SK-N-SH (cell line): ENCODE data around the gene MDM1. TPM values are rescaled to one million over a fixed set of nuclear protein-coding genes. Genes with fewer than 3 reads are reported as not detected.

ENCODE experiments used
- CTCF ChIA-PET: fragments of 300-600, 350-600 bp; formaldehyde crosslinking; extraction: SDS; loops from one replicate; lab custom pipeline; 2021; lab: Yijun Ruan, JAX
- POLR2A ChIA-PET: fragments of 350-600 bp; sonication (Branson Sonifier 250); formaldehyde crosslinking; extraction: SDS; loops from one replicate; lab custom pipeline; 2020; ENCODE audit warnings: antibody characterized with exemption, inconsistent platforms; lab: Yijun Ruan, JAX
- DNase-seq: peaks from one replicate; pipeline ENCODE4 v3.0.0; 2012
- H2AFZ ChIP-seq: fragments of 200-600 bp; sonication (generic); 2 replicates; pipeline ENCODE4 v1.8.1; 2016; ENCODE audit warnings: antibody characterized with exemption, mild to moderate bottlenecking, low read depth
- H3F3A ChIP-seq: fragments of 200-600 bp; sonication (generic); replicated peaks from 2 replicates; pipeline ENCODE3; 2016; ENCODE audit warnings: antibody characterized with exemption, mild to moderate bottlenecking; ENCODE audit not compliant: insufficient read depth
- H3K27ac ChIP-seq, 2 experiments: fragments of 200-500 bp in 1 of 2; fragments of 200-600 bp in 1 of 2; sonication (Bioruptor generic) in 1 of 2; sonication (generic), shearing (Covaris generic) in 1 of 2; 2 replicates each; pipeline versions ENCODE4 v1.5.1 to v1.6.1; 2014 to 2016; ENCODE audit warnings: low read depth in 2 of 2, inconsistent platforms in 1 of 2, low read length in 1 of 2, mild to moderate bottlenecking in 1 of 2, mixed read lengths in 1 of 2
- H3K27me3 ChIP-seq: fragments of 200-600 bp; sonication (generic), shearing (Covaris generic); 2 replicates; pipeline ENCODE4 v1.6.1; 2016; ENCODE audit warnings: mixed run types; ENCODE audit not compliant: insufficient read depth
- H3K36me3 ChIP-seq, 2 experiments: fragments of 200-500 bp in 1 of 2; fragments of 200-600 bp in 1 of 2; sonication (Bioruptor generic) in 1 of 2; sonication (generic) in 1 of 2; replicated peaks in 1 of 2; 2 replicates each; pipeline versions ENCODE3 to v1.5.1; 2014 to 2016; ENCODE audit warnings: low read length in 1 of 2, mild to moderate bottlenecking in 1 of 2; ENCODE audit not compliant: insufficient read depth in 2 of 2, control insufficient read depth in 1 of 2
- H3K4me1 ChIP-seq, 2 experiments: fragments of 200-500 bp in 1 of 2; fragments of 200-600 bp in 1 of 2; sonication (Bioruptor generic) in 1 of 2; sonication (generic), shearing (Covaris generic) in 1 of 2; 2 replicates each; pipeline versions ENCODE4 v1.5.1 to v1.6.1; 2014 to 2016; ENCODE audit warnings: low read depth in 1 of 2, low read length in 1 of 2, mixed run types in 1 of 2; ENCODE audit not compliant: insufficient read depth in 2 of 2, control insufficient read depth in 1 of 2
- H3K4me2 ChIP-seq: fragments of 200-600 bp; sonication (generic), shearing (Covaris generic); 2 replicates; pipeline ENCODE4 v1.6.1; 2017; ENCODE audit warnings: mixed run types
- H3K4me3 ChIP-seq, 2 experiments: fragments of 200-500 bp in 1 of 2; fragments of 200-600 bp in 1 of 2; sonication (Bioruptor generic) in 1 of 2; sonication (generic), shearing (Covaris generic) in 1 of 2; 2 replicates each; pipeline versions ENCODE4 v1.5.1 to v1.8.1; 2014 to 2016; ENCODE audit warnings: low read depth in 2 of 2, inconsistent platforms in 1 of 2, low read length in 1 of 2, mild to moderate bottlenecking in 1 of 2, mixed read lengths in 1 of 2, moderate library complexity in 1 of 2
- H3K79me2 ChIP-seq: fragments of 200-600 bp; sonication (generic); 2 replicates; pipeline ENCODE4 v1.8.1; 2017; ENCODE audit warnings: mild to moderate bottlenecking; ENCODE audit not compliant: insufficient read depth
- H3K9ac ChIP-seq: fragments of 200-600 bp; sonication (generic); 2 replicates; pipeline ENCODE4 v1.6.1; 2017; ENCODE audit warnings: mixed run types
- H3K9me2 ChIP-seq: fragments of 200-600 bp; sonication (generic); 2 replicates; pipeline ENCODE4 v1.6.1; 2017; ENCODE audit warnings: mixed run types
- H3K9me3 ChIP-seq: fragments of 200-600 bp; sonication (generic); 2 replicates; pipeline ENCODE4 v1.6.1; 2017; ENCODE audit warnings: mixed run types, mild to moderate bottlenecking, moderate library complexity
- H4K20me1 ChIP-seq: fragments of 200-600 bp; sonication (generic); 2 replicates; pipeline ENCODE4 v1.6.1; 2017; ENCODE audit warnings: mild to moderate bottlenecking, mixed run types; ENCODE audit not compliant: insufficient read depth
- EP300 ChIP-seq, 2 experiments: IDR thresholded peaks; 2 replicates each; pipeline versions ENCODE4 v1.4.0 to v1.6.1; 2012; ENCODE audit warnings: borderline replicate concordance in 1 of 2, low read depth in 1 of 2, low read length in 1 of 2
- EZH2phosphoT487 ChIP-seq: fragments of 200-600 bp; sonication (generic); IDR thresholded peaks from 2 replicates; pipeline ENCODE4 v1.6.1; 2017; ENCODE audit warnings: low read depth, mixed run types, mild to moderate bottlenecking, antibody characterized with exemption, moderate library complexity, borderline replicate concordance
- FOSL2 ChIP-seq: IDR thresholded peaks from 2 replicates; pipeline ENCODE4 v1.4.0; 2012; ENCODE audit warnings: low read depth, mild to moderate bottlenecking, moderate library complexity, borderline replicate concordance
- FOXM1 ChIP-seq: IDR thresholded peaks from 2 replicates; pipeline ENCODE4 v1.4.0; 2012; ENCODE audit warnings: low read depth, mild to moderate bottlenecking
- GABPA ChIP-seq: IDR thresholded peaks from 2 replicates; pipeline ENCODE4 v1.4.0; 2012; ENCODE audit warnings: low read depth, mild to moderate bottlenecking
- GATA2 ChIP-seq: sonication (generic); formaldehyde crosslinking; IDR thresholded peaks from 2 replicates; pipeline ENCODE4 v1.5.0; 2020; ENCODE audit warnings: mild to moderate bottlenecking, missing genetic modification reagents
- JUND ChIP-seq: IDR thresholded peaks from 2 replicates; pipeline ENCODE4 v1.4.0; 2012
- MEF2A ChIP-seq: IDR thresholded peaks from 2 replicates; pipeline ENCODE4 v1.4.0; 2012; ENCODE audit warnings: low read depth, borderline replicate concordance
- MXI1 ChIP-seq: IDR thresholded peaks from 2 replicates; pipeline ENCODE4 v1.6.1; 2012; ENCODE audit warnings: mild to moderate bottlenecking, low read depth, low read length, improper control_type of control experiment
- RXRA ChIP-seq: IDR thresholded peaks from 2 replicates; pipeline ENCODE4 v1.4.0; 2012; ENCODE audit warnings: low read depth, mild to moderate bottlenecking, borderline replicate concordance
- SIN3A ChIP-seq: IDR thresholded peaks from 2 replicates; pipeline ENCODE4 v1.6.1; 2012; ENCODE audit warnings: low read depth, mild to moderate bottlenecking, low read length, moderate library complexity, borderline replicate concordance
- SMC3 ChIP-seq: IDR thresholded peaks from 2 replicates; pipeline ENCODE4 v1.6.1; 2012; ENCODE audit warnings: low read depth, low read length, improper control_type of control experiment
- TAF1 ChIP-seq: IDR thresholded peaks from 2 replicates; pipeline ENCODE4 v1.6.1; 2012; ENCODE audit warnings: low read depth, mild to moderate bottlenecking, low read length, moderate library complexity, borderline replicate concordance
- TCF12 ChIP-seq: IDR thresholded peaks from 2 replicates; pipeline ENCODE4 v1.4.0; 2012
- TEAD4 ChIP-seq: IDR thresholded peaks from 2 replicates; pipeline ENCODE4 v1.4.0; 2012; ENCODE audit warnings: mild to moderate bottlenecking, borderline replicate concordance; ENCODE audit not compliant: insufficient read depth
- WGBS: methylation state at CpG from one replicate; pipeline ENCODE4 v1.1.6; 2017; ENCODE audit warnings: low lambda C conversion rate; 5-methylcytosine and 5-hydroxymethylcytosine counted together
- polyA plus RNA-seq, 3 experiments: library from polyadenylated mRNA; depleted of rRNA; stranded (reverse); fragments of >200 nt; gene quantifications; 2 replicates each; pipeline ENCODE4 v1.2.3, GENCODE V29; 2012
- TF ChIP-seq, protein P1 (sequence below): IDR thresholded peaks from 2 replicates; pipeline ENCODE4 v1.4.0; 2012; ENCODE audit warnings: low read depth
- TF ChIP-seq, protein P2 (sequence below): IDR thresholded peaks from 2 replicates; pipeline ENCODE4 v1.6.1; 2012; ENCODE audit warnings: mild to moderate bottlenecking, low read depth, low read length, moderate library complexity
- TF ChIP-seq, protein P3 (sequence below): fragments of 150-350 bp; IDR thresholded peaks from 2 replicates; pipeline ENCODE4 v1.6.1; 2017; ENCODE audit warnings: antibody characterized with exemption, low read length, low read depth, borderline replicate concordance

Gene MDM1
- polyA plus RNA-seq, 1 of the 3 experiments (the other 2 are of a cell fraction), result 7.4 TPM

DNA sequence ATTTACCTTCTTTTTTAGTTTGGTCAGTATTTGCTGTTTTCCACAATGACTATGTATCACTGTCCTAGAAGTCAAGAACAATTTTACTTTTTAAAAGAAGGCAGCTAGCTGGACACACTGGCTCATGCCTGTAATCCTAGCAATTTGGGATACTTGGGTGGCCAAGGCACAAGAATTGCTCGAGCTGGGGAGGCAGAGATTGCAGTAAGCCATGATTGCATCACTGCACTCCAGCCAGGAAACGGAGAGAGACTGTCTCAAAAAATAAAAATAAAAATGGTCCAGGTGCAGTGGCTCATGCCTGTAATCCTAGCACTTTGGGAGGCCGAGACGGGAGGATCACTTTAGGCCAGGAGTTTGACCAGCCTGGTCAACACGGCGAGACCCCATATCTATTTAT lies 28.3 kb downstream of the MDM1 start:
- no peak for DNase-seq
- 96% methylated on average over 6 of the region's 6 CpGs for WGBS
- CTCF ChIA-PET, result interaction anchor here (0.6 kb wide), 1 partner anchor 401 kb away, joined by 3 read pairs; no protein-coding TSS in a partner anchor

More for the DNA sequence above, 28.3 kb downstream of the MDM1 start:
- no peaks in the 10 kb centered on the region for H4K20me1 ChIP-seq
- no peak overlapping the region for H3K27ac ChIP-seq
- H3K27me3 ChIP-seq, result no peaks in the 10 kb centered on the region
- H3K4me1 ChIP-seq, result no peaks in the 10 kb centered on the region; a peak in 1 of 4 replicates
- no peak overlapping the region for H3K4me3 ChIP-seq
- H2AFZ ChIP-seq, result no peak overlapping the region
- peaks cover 1% of the 10 kb centered on the region; the same call in 1 of the 2 replicates for H3K79me2 ChIP-seq
- H3K9me2 ChIP-seq, result no peaks in the 10 kb centered on the region
- no peak overlapping the region for H3K4me2 ChIP-seq
- POLR2A ChIA-PET, result no interaction called here
- H3K9me3 ChIP-seq, result no peaks in the 10 kb centered on the region
- TF ChIP-seq EP300 (IDR thresholded peaks at IDR 0.05; ENCODE audit: borderline replicate concordance in 1 of 2, low read depth in 1 of 2, low read length in 1 of 2) (no peak), TCF12 (no peak), RXRA (no peak), MEF2A (no peak), EZH2phosphoT487 (no peak), FOXM1 (no peak), FOSL2 (no peak), TEAD4 (no peak), GABPA (no peak), MXI1 (no peak), SIN3A (no peak), TAF1 (no peak), GATA2 (no peak), JUND (no peak), SMC3 (no peak)
- TF ChIP-seq, protein P1, sequence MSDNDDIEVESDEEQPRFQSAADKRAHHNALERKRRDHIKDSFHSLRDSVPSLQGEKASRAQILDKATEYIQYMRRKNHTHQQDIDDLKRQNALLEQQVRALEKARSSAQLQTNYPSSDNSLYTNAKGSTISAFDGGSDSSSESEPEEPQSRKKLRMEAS, result no peak
- TF ChIP-seq, protein P2, sequence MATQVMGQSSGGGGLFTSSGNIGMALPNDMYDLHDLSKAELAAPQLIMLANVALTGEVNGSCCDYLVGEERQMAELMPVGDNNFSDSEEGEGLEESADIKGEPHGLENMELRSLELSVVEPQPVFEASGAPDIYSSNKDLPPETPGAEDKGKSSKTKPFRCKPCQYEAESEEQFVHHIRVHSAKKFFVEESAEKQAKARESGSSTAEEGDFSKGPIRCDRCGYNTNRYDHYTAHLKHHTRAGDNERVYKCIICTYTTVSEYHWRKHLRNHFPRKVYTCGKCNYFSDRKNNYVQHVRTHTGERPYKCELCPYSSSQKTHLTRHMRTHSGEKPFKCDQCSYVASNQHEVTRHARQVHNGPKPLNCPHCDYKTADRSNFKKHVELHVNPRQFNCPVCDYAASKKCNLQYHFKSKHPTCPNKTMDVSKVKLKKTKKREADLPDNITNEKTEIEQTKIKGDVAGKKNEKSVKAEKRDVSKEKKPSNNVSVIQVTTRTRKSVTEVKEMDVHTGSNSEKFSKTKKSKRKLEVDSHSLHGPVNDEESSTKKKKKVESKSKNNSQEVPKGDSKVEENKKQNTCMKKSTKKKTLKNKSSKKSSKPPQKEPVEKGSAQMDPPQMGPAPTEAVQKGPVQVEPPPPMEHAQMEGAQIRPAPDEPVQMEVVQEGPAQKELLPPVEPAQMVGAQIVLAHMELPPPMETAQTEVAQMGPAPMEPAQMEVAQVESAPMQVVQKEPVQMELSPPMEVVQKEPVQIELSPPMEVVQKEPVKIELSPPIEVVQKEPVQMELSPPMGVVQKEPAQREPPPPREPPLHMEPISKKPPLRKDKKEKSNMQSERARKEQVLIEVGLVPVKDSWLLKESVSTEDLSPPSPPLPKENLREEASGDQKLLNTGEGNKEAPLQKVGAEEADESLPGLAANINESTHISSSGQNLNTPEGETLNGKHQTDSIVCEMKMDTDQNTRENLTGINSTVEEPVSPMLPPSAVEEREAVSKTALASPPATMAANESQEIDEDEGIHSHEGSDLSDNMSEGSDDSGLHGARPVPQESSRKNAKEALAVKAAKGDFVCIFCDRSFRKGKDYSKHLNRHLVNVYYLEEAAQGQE, result no peak
- TF ChIP-seq, protein P3, sequence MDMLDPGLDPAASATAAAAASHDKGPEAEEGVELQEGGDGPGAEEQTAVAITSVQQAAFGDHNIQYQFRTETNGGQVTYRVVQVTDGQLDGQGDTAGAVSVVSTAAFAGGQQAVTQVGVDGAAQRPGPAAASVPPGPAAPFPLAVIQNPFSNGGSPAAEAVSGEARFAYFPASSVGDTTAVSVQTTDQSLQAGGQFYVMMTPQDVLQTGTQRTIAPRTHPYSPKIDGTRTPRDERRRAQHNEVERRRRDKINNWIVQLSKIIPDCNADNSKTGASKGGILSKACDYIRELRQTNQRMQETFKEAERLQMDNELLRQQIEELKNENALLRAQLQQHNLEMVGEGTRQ, result no peak
- TF ChIP-seq, all 33 proteins: peak for 0
- Histone ChIP-seq H3F3A (no peaks in the 10 kb centered on the region), H3K36me3 (peaks cover 16 to 61% of the 10 kb centered on the region in 2 experiments), H3K9ac (no peak overlapping the region)
